ENCODE results near the gene S100A1.
"Not testable (repeated sequence)": the region's sequence is repeated elsewhere in the genome, so short reads cannot be mapped to it uniquely, and the experiment has no call there.

The S100A1 gene

GRCh38 chr1:153627715-153628626 is at the start of gene S100A1:
S100A1 (plus strand) TSS chr1:153628434; CDS start chr1:153630522, 2,088 bp downstream.
- Histone ChIP-seq H4K20me1 (ENCODE audit: insufficient read depth, low read length, poor library complexity, severe bottlenecking) (no peaks in the 10 kb centered on the region), H3K36me3 (ENCODE audit: insufficient read depth, low read length) (no peaks in the 10 kb centered on the region), H3K79me2 (ENCODE audit: insufficient read depth, low read length) (no peaks in the 10 kb centered on the region), H3K9ac (ENCODE audit: low read depth, low read length, poor library complexity, severe bottlenecking) (peak within 1 kb of the TSS; percentile 41), H2AFZ (ENCODE audit: low read length) (no peak within 1 kb of the TSS), H3K9me3 (ENCODE audit: insufficient read depth, low read depth, low read length) (no peaks in the 10 kb centered on the region), H3K4me2 (ENCODE audit: low read depth, low read length, poor library complexity, severe bottlenecking) (peak within 1 kb of the TSS; percentile 28), H3K27me3 (ENCODE audit: insufficient read depth, low read length, poor library complexity, severe bottlenecking) (no peaks in the 10 kb centered on the region), H3F3A (ENCODE audit: low read depth) (no peaks in the 10 kb centered on the region), H3K9me2 (replicated peaks; ENCODE audit: low read depth, low read length) (no peaks in the 10 kb centered on the region), H3K4me3 (ENCODE audit: low read length, poor library complexity, severe bottlenecking) (no peak within 1 kb of the TSS), H3K4me1 (ENCODE audit: insufficient read depth, low read length, poor library complexity, severe bottlenecking) (peaks cover 26% of the 10 kb centered on the region)
- TF ChIP-seq EZH2phosphoT487 (IDR thresholded peaks at IDR 0.05; ENCODE audit: borderline replicate concordance): no peak
- peak; percentile 61; the same call in 1 of the 2 replicates for TF ChIP-seq CTCF (conservative IDR thresholded peaks at IDR 0.05; ENCODE audit: low read length)

GRCh38 chr1:153578490-153578889 is 49.7 kb upstream of the S100A1 start:
- Histone ChIP-seq H3K4me2 (ENCODE audit: low read depth, low read length, poor library complexity, severe bottlenecking) (no peak overlapping the region), H3K27me3 (ENCODE audit: insufficient read depth, low read length, poor library complexity, severe bottlenecking) (no peaks in the 10 kb centered on the region), H3K9me2 (replicated peaks; ENCODE audit: low read depth, low read length) (no peaks in the 10 kb centered on the region), H3K4me1 (ENCODE audit: insufficient read depth, low read length, poor library complexity, severe bottlenecking) (no peaks in the 10 kb centered on the region), H3K4me3 (ENCODE audit: low read length, poor library complexity, severe bottlenecking) (no peak overlapping the region), H3K79me2 (ENCODE audit: insufficient read depth, low read length) (no peaks in the 10 kb centered on the region), H3K9ac (ENCODE audit: low read depth, low read length, poor library complexity, severe bottlenecking) (no peak overlapping the region), H4K20me1 (ENCODE audit: insufficient read depth, low read length, poor library complexity, severe bottlenecking) (no peaks in the 10 kb centered on the region), H3K9me3 (ENCODE audit: insufficient read depth, low read depth, low read length) (no peaks in the 10 kb centered on the region), H2AFZ (ENCODE audit: low read length) (0 out of 2 replicates have a peak overlapping the region, but pooled peaks have one; percentile 49), H3K36me3 (ENCODE audit: insufficient read depth, low read length) (no peaks in the 10 kb centered on the region), H3F3A (ENCODE audit: low read depth) (no peaks in the 10 kb centered on the region)
- TF ChIP-seq CTCF (conservative IDR thresholded peaks at IDR 0.05; ENCODE audit: low read length) (no peak), EZH2phosphoT487 (IDR thresholded peaks at IDR 0.05; ENCODE audit: borderline replicate concordance) (no peak)

DNA sequence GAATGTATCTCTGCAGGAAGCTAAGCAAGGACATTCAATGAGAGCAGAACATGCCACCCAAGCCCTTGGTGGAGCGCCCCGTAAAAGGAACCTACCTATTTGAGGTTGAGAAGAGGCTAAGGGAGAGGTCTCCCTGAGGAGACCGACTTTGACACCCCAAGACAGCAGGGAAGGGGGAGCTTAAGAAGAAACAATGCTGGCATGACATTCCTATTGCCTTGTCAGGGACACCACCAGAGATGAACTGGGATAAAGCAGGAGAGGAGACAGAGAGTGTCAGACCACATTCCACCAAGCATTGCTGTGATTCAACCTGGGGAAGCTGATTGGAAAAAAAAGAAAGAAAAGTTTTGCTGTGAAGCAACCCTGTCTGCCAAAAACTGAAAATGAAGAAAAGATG is 49.3 kb upstream of the S100A1 start:
- Histone ChIP-seq H3K79me2 (ENCODE audit: insufficient read depth, low read length) (no peaks in the 10 kb centered on the region), H3K27me3 (ENCODE audit: insufficient read depth, low read length, poor library complexity, severe bottlenecking) (no peaks in the 10 kb centered on the region), H3K4me1 (ENCODE audit: insufficient read depth, low read length, poor library complexity, severe bottlenecking) (no peaks in the 10 kb centered on the region), H3K4me3 (ENCODE audit: low read length, poor library complexity, severe bottlenecking) (no peak overlapping the region), H3K9me2 (replicated peaks; ENCODE audit: low read depth, low read length) (no peaks in the 10 kb centered on the region), H3K4me2 (ENCODE audit: low read depth, low read length, poor library complexity, severe bottlenecking) (no peak overlapping the region), H3K36me3 (ENCODE audit: insufficient read depth, low read length) (no peaks in the 10 kb centered on the region), H3K9me3 (ENCODE audit: insufficient read depth, low read depth, low read length) (no peaks in the 10 kb centered on the region), H3K9ac (ENCODE audit: low read depth, low read length, poor library complexity, severe bottlenecking) (no peak overlapping the region), H3F3A (ENCODE audit: low read depth) (no peaks in the 10 kb centered on the region), H4K20me1 (ENCODE audit: insufficient read depth, low read length, poor library complexity, severe bottlenecking) (no peaks in the 10 kb centered on the region), H2AFZ (ENCODE audit: low read length) (peak overlapping the region; percentile 49)
- TF ChIP-seq EZH2phosphoT487 (IDR thresholded peaks at IDR 0.05; ENCODE audit: borderline replicate concordance) (no peak), CTCF (conservative IDR thresholded peaks at IDR 0.05; ENCODE audit: low read length) (no peak)

DNA sequence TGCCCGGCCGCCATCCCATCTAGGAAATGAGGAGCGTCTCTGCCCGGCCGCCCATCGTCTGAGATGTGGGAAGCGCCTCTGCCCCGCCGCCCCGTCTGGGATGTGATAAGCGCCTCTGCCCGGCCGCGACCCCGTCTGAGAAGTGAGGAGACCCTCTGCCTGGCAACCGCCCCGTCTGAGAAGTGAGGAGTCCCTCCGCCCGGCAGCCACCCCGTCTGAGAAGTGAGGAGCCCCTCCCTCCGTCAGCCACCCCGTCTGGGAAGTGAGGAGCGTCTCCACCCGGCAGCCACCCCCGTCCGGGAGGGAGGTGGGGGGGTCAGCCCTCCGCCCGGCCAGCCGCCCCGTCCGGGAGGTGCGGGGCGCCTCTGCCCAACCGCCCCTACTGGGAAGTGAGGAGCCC is 45.4 kb upstream of the S100A1 start:
- not testable (repeated sequence) for H3F3A ChIP-seq (ENCODE audit: low read depth)

GRCh38 chr1:153583514-153583913 is 44.7 kb upstream of the S100A1 start:
- H3K4me1 ChIP-seq (ENCODE audit: insufficient read depth, low read length, poor library complexity, severe bottlenecking); H3K79me2 ChIP-seq (ENCODE audit: insufficient read depth, low read length); H3K4me2 ChIP-seq (ENCODE audit: low read depth, low read length, poor library complexity, severe bottlenecking); H2AFZ ChIP-seq (ENCODE audit: low read length); H3K9me2 ChIP-seq (replicated peaks; ENCODE audit: low read depth, low read length); H3K9me3 ChIP-seq (ENCODE audit: insufficient read depth, low read depth, low read length); H3F3A ChIP-seq (ENCODE audit: low read depth); H3K36me3 ChIP-seq (ENCODE audit: insufficient read depth, low read length); H3K27me3 ChIP-seq (ENCODE audit: insufficient read depth, low read length, poor library complexity, severe bottlenecking); H3K9ac ChIP-seq (ENCODE audit: low read depth, low read length, poor library complexity, severe bottlenecking); H3K4me3 ChIP-seq (ENCODE audit: low read length, poor library complexity, severe bottlenecking); H4K20me1 ChIP-seq (ENCODE audit: insufficient read depth, low read length, poor library complexity, severe bottlenecking): not testable (repeated sequence)

More for the DNA sequence above, 45.4 kb upstream of the S100A1 start:
- H3K27me3 ChIP-seq (ENCODE audit: insufficient read depth, low read length, poor library complexity, severe bottlenecking); H3K36me3 ChIP-seq (ENCODE audit: insufficient read depth, low read length); H3K4me2 ChIP-seq (ENCODE audit: low read depth, low read length, poor library complexity, severe bottlenecking); H3K4me1 ChIP-seq (ENCODE audit: insufficient read depth, low read length, poor library complexity, severe bottlenecking); H3K9me2 ChIP-seq (replicated peaks; ENCODE audit: low read depth, low read length); H3K79me2 ChIP-seq (ENCODE audit: insufficient read depth, low read length); H4K20me1 ChIP-seq (ENCODE audit: insufficient read depth, low read length, poor library complexity, severe bottlenecking); H3K9me3 ChIP-seq (ENCODE audit: insufficient read depth, low read depth, low read length); H3K4me3 ChIP-seq (ENCODE audit: low read length, poor library complexity, severe bottlenecking); H3K9ac ChIP-seq (ENCODE audit: low read depth, low read length, poor library complexity, severe bottlenecking); H2AFZ ChIP-seq (ENCODE audit: low read length): not testable (repeated sequence)

Data from Loucy (cell line).